Stomach (tissue), 9 donors: Measurements from ENCODE around the gene TBP. TPM values are rescaled to one million over a fixed set of nuclear protein-coding genes. Genes with fewer than 3 reads are reported as not detected.

Source experiments
- DNase-seq, 2 donors: peaks; one replicate each; pipeline versions ENCODE4 v3.0.0 to v3.0.0-alpha.2; 2013 to 2019
- H3K27ac ChIP-seq, 5 donors: fragments of 200-600 bp in 4 of 5; sonication (generic) in 4 of 5; one replicate each; pipeline ENCODE4 v1.5.1; 2013 to 2019; ENCODE audit warnings: mild to moderate bottlenecking in 1 of 5, moderate library complexity in 1 of 5
- H3K27me3 ChIP-seq, 3 donors: fragments of 200-600 bp; sonication (generic); one replicate each; pipeline ENCODE4 v1.5.1; 2017 to 2019; ENCODE audit warnings: mixed run types in 1 of 3
- H3K36me3 ChIP-seq, 4 donors: fragments of 200-600 bp; sonication (generic); 1 replicate in 3 of 4; 2 replicates in 1 of 4; pipeline ENCODE4 v1.5.1; 2016 to 2019
- H3K4me1 ChIP-seq, 4 donors: fragments of 200-600 bp; sonication (generic); one replicate each; pipeline ENCODE4 v1.5.1; 2016 to 2019
- H3K4me3 ChIP-seq, 4 donors: fragments of 200-600 bp; sonication (generic) in 3 of 4; one replicate each; pipeline ENCODE4 v1.5.1; 2016 to 2019; ENCODE audit warnings: mild to moderate bottlenecking in 1 of 4
- H3K9me3 ChIP-seq, 4 donors: fragments of 200-600 bp; sonication (generic); one replicate each; pipeline ENCODE4 v1.5.1; 2016 to 2019
- CTCF ChIP-seq, 7 experiments: fragments of 450-650 bp in 4 of 7; fragments of 200-600 bp in 3 of 7; sonication (generic) in 3 of 7; IDR thresholded peaks; one replicate each; pipeline ENCODE4 v1.5.1; 2016 to 2019; ENCODE audit warnings: antibody characterized with exemption in 7 of 7, control low read depth in 2 of 7, mild to moderate bottlenecking in 1 of 7
- EP300 ChIP-seq: sonication (generic); formaldehyde crosslinking; IDR thresholded peaks from one replicate; pipeline ENCODE4 v1.6.1; 2017; ENCODE audit warnings: antibody characterized with exemption
- POLR2A ChIP-seq, 4 donors: fragments of 450-650 bp; IDR thresholded peaks; one replicate each; pipeline ENCODE4 v1.6.1; 2016; ENCODE audit warnings: antibody characterized with exemption in 4 of 4, control low read depth in 2 of 4, mild to moderate bottlenecking in 1 of 4, moderate library complexity in 1 of 4
- POLR2AphosphoS5 ChIP-seq, 3 donors: sonication (generic); formaldehyde crosslinking; IDR thresholded peaks; one replicate each; pipeline ENCODE4 v1.6.1; 2016; ENCODE audit warnings: antibody characterized with exemption in 3 of 3
- WGBS, 5 donors: extraction: QIAGEN DNeasy Blood & Tissue Kit in 3 of 5; methylation state at CpG; one replicate each; pipeline versions ENCODE4 v1.1.5 to v1.1.7; 2013 to 2018; 5-methylcytosine and 5-hydroxymethylcytosine counted together
- intact Hi-C: fragments of 100-400 bp; cut with DNase I; formaldehyde crosslinking; loops from one replicate; pipeline ENCODE4 v1.15.1; 2023; ENCODE audit warnings: low total_unique reads
- polyA plus RNA-seq, 3 donors: library from polyadenylated mRNA; stranded (reverse); fragments of 200-250 nt; gene quantifications; one replicate each; pipeline ENCODE4 v1.2.3, GENCODE V29; 2013
- total RNA-seq, 5 donors: library from RNA; depleted of rRNA; stranded (reverse); fragments of >200 nt; gene quantifications; one replicate each; pipeline versions ENCODE4 v1.1.0 to v1.2.3, GENCODE V29; 2014 to 2016
- donor health status: healthy with polysubstance abuse.
- donor health status: Bipolar disorder and iron deficiency.
- donor health status: healthy.

Gene TBP
- total and polyA plus RNA-seq, 8 donors: 6.2 to 50.2 (median 13.5) TPM

- WGBS, 5 donors: 86 to 93% (median 91%) methylated on average over 10 of the region's 10 CpGs
- Histone ChIP-seq H3K4me3 (no peak overlapping the region), H3K4me1 (peaks cover 0 to 15% (median 2%) of the 10 kb centered on the region in 4 donors), H3K36me3 (peaks cover 75 to 100% (median 98%) of the 10 kb centered on the region in 4 donors), H3K27me3 (no peaks in the 10 kb centered on the region), H3K27ac (no peak overlapping the region), H3K9me3 (no peaks in the 10 kb centered on the region)
- DNase-seq: no peak
- intact Hi-C loops: no loop called here
- TF ChIP-seq EP300: no peak
- no peak for TF ChIP-seq POLR2A (IDR thresholded peaks at IDR 0.05)
- no peak for TF ChIP-seq POLR2AphosphoS5 (IDR thresholded peaks at IDR 0.05)
- no peak for TF ChIP-seq CTCF (IDR thresholded peaks at IDR 0.05)
These were observed 12.0 kb upstream of the TBP start for GRCh38 chr6:170542031-170542719.

GRCh38 chr6:170545405-170545804 is 8.8 kb upstream of the TBP start:
- Histone ChIP-seq H3K9me3 (no peaks in the 10 kb centered on the region), H3K27me3 (no peaks in the 10 kb centered on the region), H3K27ac (no peak overlapping the region), H3K4me1 (peaks cover 7 to 38% (median 23%) of the 10 kb centered on the region in 4 donors), H3K4me3 (no peak overlapping the region), H3K36me3 (peaks cover 64 to 100% (median 99%) of the 10 kb centered on the region in 4 donors)
- TF ChIP-seq POLR2AphosphoS5 (IDR thresholded peaks at IDR 0.05) (no peak), EP300 (no peak), CTCF (IDR thresholded peaks at IDR 0.05) (no peak)
- 6 to 39% (median 15%) methylated on average over 2 of the region's 2 CpGs for WGBS, 5 donors
- no peak for DNase-seq
- intact Hi-C loops: no loop called here

- H3K27ac ChIP-seq: peak within 1 kb of the TSS; percentile 90 to 98 (median 96)
- intact Hi-C loops: no loop called here
- TF ChIP-seq CTCF (IDR thresholded peaks at IDR 0.05) (no peak), EP300 (no peak), POLR2AphosphoS5 (IDR thresholded peaks at IDR 0.05) (peak; percentile 85 to 98 (median 97)), POLR2A (IDR thresholded peaks at IDR 0.05) (peak in 2 of 4 donors; percentile 71 to 81)
- H3K4me1 ChIP-seq: peaks cover 40 to 76% (median 65%) of the 10 kb centered on the region in 4 donors
- H3K36me3 ChIP-seq: peaks cover 15 to 38% (median 37%) of the 10 kb centered on the region in 4 donors
- DNase-seq: peak; percentile 95 to 98
- H3K27me3 ChIP-seq: no peaks in the 10 kb centered on the region
- WGBS, 5 donors: 0% methylated on average over 41 of the region's 41 CpGs
- no peaks in the 10 kb centered on the region for H3K9me3 ChIP-seq
- peak within 1 kb of the TSS; percentile 87 to 98 (median 94) for H3K4me3 ChIP-seq
These were observed 1.2 kb upstream of the TBP start, which contains the start of gene PSMB1 for GRCh38 chr6:170552765-170553533. PSMB1 (minus strand) TSS chr6:170553307; CDS start chr6:170553242, 65 bp downstream.

GRCh38 chr6:170553534-170554012 is 596 bp upstream of the TBP start:
- H3K4me1 ChIP-seq: peaks cover 40 to 75% (median 64%) of the 10 kb centered on the region in 4 donors
- DNase-seq: peak; percentile 32 to 86

More at GRCh38 chr6:170553534-170554012, 596 bp upstream of the TBP start:
- TF ChIP-seq POLR2AphosphoS5 (IDR thresholded peaks at IDR 0.05): no peak
- no peak for TF ChIP-seq CTCF (IDR thresholded peaks at IDR 0.05)
- no peak for TF ChIP-seq EP300
- TF ChIP-seq POLR2A (IDR thresholded peaks at IDR 0.05): no peak
- intact Hi-C loops: no loop called here
- Histone ChIP-seq H3K4me3 (peak overlapping the region; percentile 87 to 98 (median 94)), H3K27me3 (no peaks in the 10 kb centered on the region), H3K9me3 (no peaks in the 10 kb centered on the region), H3K27ac (peak overlapping the region; percentile 90 to 98 (median 96)), H3K36me3 (peaks cover 9 to 38% (median 37%) of the 10 kb centered on the region in 4 donors)
- WGBS, 5 donors: 0 to 1% (median 0%) methylated on average over 13 of the region's 13 CpGs
